Measurements from ENCODE around the gene ACAA2. TPM values are rescaled to one million over a fixed set of nuclear protein-coding genes. Genes with fewer than 3 reads are reported as not detected.

ACAA2 gene
- total and polyA plus RNA-seq, 9 donors, result 28.6 to 96.2 (median 44.1) TPM

- WGBS, 3 donors, result 80 to 84% (median 83%) methylated on average over 8 of the region's 8 CpGs
- Histone ChIP-seq H3K36me3 (no peaks in the 10 kb centered on the region), H3K9me3 (no peaks in the 10 kb centered on the region), H3K27ac (no peak overlapping the region), H3K4me1 (ENCODE audit: insufficient read depth) (no peaks in the 10 kb centered on the region), H3K27me3 (no peaks in the 10 kb centered on the region), H3K4me3 (no peak overlapping the region)
- DNase-seq, result no peak
- TF ChIP-seq EP300 (IDR thresholded peaks at IDR 0.05) (no peak), POLR2A (IDR thresholded peaks at IDR 0.05) (no peak)
- TF ChIP-seq, protein P1, sequence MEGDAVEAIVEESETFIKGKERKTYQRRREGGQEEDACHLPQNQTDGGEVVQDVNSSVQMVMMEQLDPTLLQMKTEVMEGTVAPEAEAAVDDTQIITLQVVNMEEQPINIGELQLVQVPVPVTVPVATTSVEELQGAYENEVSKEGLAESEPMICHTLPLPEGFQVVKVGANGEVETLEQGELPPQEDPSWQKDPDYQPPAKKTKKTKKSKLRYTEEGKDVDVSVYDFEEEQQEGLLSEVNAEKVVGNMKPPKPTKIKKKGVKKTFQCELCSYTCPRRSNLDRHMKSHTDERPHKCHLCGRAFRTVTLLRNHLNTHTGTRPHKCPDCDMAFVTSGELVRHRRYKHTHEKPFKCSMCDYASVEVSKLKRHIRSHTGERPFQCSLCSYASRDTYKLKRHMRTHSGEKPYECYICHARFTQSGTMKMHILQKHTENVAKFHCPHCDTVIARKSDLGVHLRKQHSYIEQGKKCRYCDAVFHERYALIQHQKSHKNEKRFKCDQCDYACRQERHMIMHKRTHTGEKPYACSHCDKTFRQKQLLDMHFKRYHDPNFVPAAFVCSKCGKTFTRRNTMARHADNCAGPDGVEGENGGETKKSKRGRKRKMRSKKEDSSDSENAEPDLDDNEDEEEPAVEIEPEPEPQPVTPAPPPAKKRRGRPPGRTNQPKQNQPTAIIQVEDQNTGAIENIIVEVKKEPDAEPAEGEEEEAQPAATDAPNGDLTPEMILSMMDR (IDR thresholded peaks at IDR 0.05), result no peak
- intact Hi-C loops (cut with DNase I), result no loop called here
Observed at GRCh38 chr18:49744376-49745008, 68.8 kb downstream of the ACAA2 start.

GRCh38 chr18:49743117-49743567 lies 70.2 kb downstream of the ACAA2 start:
- Histone ChIP-seq H3K9me3 (no peaks in the 10 kb centered on the region), H3K4me1 (ENCODE audit: insufficient read depth) (no peaks in the 10 kb centered on the region), H3K4me3 (no peak overlapping the region), H3K27me3 (no peaks in the 10 kb centered on the region), H3K36me3 (no peaks in the 10 kb centered on the region), H3K27ac (no peak overlapping the region)
- TF ChIP-seq, protein P1 (IDR thresholded peaks at IDR 0.05), result no peak
- TF ChIP-seq EP300 (IDR thresholded peaks at IDR 0.05), result no peak
- no peak for TF ChIP-seq POLR2A (IDR thresholded peaks at IDR 0.05)
- 68 to 74% (median 70%) methylated on average over 5 of the region's 5 CpGs for WGBS, 3 donors
- DNase-seq, result no peak
- intact Hi-C loops (cut with DNase I), result no loop called here

GRCh38 chr18:49742316-49743116 lies 70.8 kb downstream of the ACAA2 start:
- H3K9me3 ChIP-seq, result no peaks in the 10 kb centered on the region
- no peaks in the 10 kb centered on the region for H3K36me3 ChIP-seq
- H3K27me3 ChIP-seq, result no peaks in the 10 kb centered on the region
- DNase-seq, result no peak
- intact Hi-C loops (cut with DNase I), result no loop called here
- WGBS, 3 donors, result 6 to 16% (median 9%) methylated on average over 4 of the region's 4 CpGs
- TF ChIP-seq EP300 (IDR thresholded peaks at IDR 0.05) (no peak), POLR2A (IDR thresholded peaks at IDR 0.05) (no peak)
- TF ChIP-seq, protein P1 (IDR thresholded peaks at IDR 0.05), result no peak
- H3K27ac ChIP-seq, result no peak overlapping the region
- no peaks in the 10 kb centered on the region for H3K4me1 ChIP-seq (ENCODE audit: insufficient read depth)
- H3K4me3 ChIP-seq, result no peak overlapping the region

DNA sequence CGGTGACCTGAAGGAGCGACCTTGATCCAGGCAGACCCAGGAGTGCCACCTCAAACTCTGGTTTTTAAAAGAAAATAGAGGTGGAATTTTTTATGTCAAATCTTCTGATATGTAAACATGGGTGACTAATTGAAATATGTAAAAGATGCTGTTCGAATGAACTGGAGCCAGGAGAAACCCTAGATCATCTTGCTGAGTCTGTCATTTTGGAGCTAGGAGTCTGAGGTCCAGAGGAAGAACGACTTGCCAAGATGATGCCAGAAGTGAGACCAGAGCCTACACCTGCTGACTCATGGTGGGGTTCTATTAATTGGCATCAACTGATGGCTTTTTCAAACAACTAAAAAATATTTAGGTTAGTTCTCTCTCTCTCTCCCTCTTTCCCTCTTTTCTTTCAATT lies 74.1 kb downstream of the ACAA2 start:
- H3K27ac ChIP-seq, result no peak overlapping the region
- no peaks in the 10 kb centered on the region for H3K36me3 ChIP-seq
- TF ChIP-seq POLR2A (IDR thresholded peaks at IDR 0.05) (no peak), EP300 (IDR thresholded peaks at IDR 0.05) (no peak)
- TF ChIP-seq, protein P1 (IDR thresholded peaks at IDR 0.05), result no peak
- WGBS, 3 donors, result 73 to 80% (median 78%) methylated on average over 4 of the region's 4 CpGs
- H3K9me3 ChIP-seq, result no peaks in the 10 kb centered on the region
- DNase-seq, result no peak
- intact Hi-C loops (cut with DNase I), result no loop called here
- H3K4me3 ChIP-seq, result no peak overlapping the region
- no peaks in the 10 kb centered on the region for H3K27me3 ChIP-seq
- H3K4me1 ChIP-seq (ENCODE audit: insufficient read depth), result no peaks in the 10 kb centered on the region
